ENCODE data around the gene LRRC4C. TPM values are rescaled to one million over a fixed set of nuclear protein-coding genes. Genes with fewer than 3 reads are reported as not detected.
"Not testable (repeated sequence)": the region's sequence is repeated elsewhere in the genome, so short reads cannot be mapped to it uniquely, and the experiment has no call there.

The LRRC4C gene
- total RNA-seq, 1 donor from 2014 or later, result 1.2 TPM

DNA sequence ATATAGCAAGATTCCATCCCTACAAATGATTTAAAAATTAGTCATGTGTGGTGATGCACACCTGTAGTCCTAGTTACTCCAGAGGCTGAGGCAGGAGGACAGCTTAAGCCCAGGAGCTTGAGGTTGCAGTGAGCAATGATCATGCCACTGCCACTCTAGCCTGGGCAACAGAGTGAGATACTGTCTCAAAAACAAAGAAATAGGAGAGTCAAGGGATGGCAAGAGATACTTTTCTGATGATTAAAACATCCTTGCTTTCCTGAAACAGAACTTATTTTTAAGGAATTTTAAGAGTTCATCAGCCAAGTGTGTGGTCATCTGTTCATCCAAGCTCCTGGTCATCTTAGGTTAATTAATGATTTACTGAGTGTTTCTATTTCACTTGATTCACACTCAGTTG is 1252.0 kb downstream of the LRRC4C start:
- Mint-ChIP-seq H3K27ac (ENCODE audit: unreplicated experiment) (no peak overlapping the region), H3K36me3 (ENCODE audit: low read depth, unreplicated experiment) (no peaks in the 10 kb centered on the region), H3K27me3 (ENCODE audit: unreplicated experiment) (peaks cover 2% of the 10 kb centered on the region), H3K4me3 (ENCODE audit: unreplicated experiment) (no peak overlapping the region), H3K9me3 (ENCODE audit: unreplicated experiment) (no peaks in the 10 kb centered on the region), H3K4me1 (ENCODE audit: unreplicated experiment) (peaks cover 6% of the 10 kb centered on the region)
- DNase-seq (ENCODE audit: low spot score), result no peak
- TF ChIP-seq CTCF (IDR thresholded peaks at IDR 0.05; ENCODE audit: unreplicated experiment), result no peak

DNA sequence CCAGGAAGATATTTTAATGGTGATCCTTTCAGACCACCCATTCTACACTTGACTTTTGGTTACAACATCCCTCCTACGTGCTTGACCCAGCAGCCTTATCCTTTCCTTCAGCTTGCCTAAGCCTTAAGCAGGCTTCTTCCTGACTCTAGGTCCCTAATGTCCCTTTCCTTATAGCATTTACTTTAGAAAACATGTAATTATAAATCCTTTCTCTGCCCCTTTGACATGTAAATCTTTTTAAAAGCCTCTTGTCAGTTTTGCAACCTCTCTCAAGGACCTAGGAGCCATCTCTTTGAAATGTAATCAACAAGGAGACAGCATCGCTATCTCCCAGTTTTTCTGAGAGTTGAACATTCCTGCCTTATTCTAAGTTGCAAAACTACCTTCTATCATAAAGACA is 1255.2 kb downstream of the LRRC4C start:
- no peaks in the 10 kb centered on the region for H3K9me3 Mint-ChIP-seq (ENCODE audit: unreplicated experiment)
- H3K4me1 Mint-ChIP-seq (ENCODE audit: unreplicated experiment), result peaks cover 10% of the 10 kb centered on the region
- H3K4me3 Mint-ChIP-seq (ENCODE audit: unreplicated experiment), result no peak overlapping the region
- H3K27me3 Mint-ChIP-seq (ENCODE audit: unreplicated experiment), result peaks cover 2% of the 10 kb centered on the region
- H3K27ac Mint-ChIP-seq (ENCODE audit: unreplicated experiment), result no peak overlapping the region
- DNase-seq (ENCODE audit: low spot score), result no peak
- no peaks in the 10 kb centered on the region for H3K36me3 Mint-ChIP-seq (ENCODE audit: low read depth, unreplicated experiment)
- TF ChIP-seq CTCF (IDR thresholded peaks at IDR 0.05; ENCODE audit: unreplicated experiment), result no peak

DNA sequence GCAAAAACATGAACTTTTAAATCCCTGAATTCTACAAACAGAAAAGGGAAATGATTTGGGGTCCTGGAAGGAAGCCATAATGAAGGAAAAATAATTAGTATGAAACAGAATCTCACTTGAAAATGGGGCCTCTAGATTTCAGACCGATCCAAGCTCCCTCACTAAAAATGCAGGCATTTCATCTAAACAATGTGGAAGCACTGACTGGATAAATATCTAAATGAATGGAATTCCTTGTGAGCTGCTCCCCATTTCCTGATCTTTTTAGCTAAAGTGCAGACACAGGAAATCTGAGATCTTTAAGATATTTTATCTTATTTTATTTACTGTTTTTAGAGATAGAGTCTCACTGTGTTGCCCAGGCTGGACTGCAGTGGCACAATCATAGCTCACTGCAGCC is 1255.8 kb downstream of the LRRC4C start:
- no peak for TF ChIP-seq CTCF (IDR thresholded peaks at IDR 0.05; ENCODE audit: unreplicated experiment)
- H3K4me3 Mint-ChIP-seq (ENCODE audit: unreplicated experiment), result no peak overlapping the region

DNA sequence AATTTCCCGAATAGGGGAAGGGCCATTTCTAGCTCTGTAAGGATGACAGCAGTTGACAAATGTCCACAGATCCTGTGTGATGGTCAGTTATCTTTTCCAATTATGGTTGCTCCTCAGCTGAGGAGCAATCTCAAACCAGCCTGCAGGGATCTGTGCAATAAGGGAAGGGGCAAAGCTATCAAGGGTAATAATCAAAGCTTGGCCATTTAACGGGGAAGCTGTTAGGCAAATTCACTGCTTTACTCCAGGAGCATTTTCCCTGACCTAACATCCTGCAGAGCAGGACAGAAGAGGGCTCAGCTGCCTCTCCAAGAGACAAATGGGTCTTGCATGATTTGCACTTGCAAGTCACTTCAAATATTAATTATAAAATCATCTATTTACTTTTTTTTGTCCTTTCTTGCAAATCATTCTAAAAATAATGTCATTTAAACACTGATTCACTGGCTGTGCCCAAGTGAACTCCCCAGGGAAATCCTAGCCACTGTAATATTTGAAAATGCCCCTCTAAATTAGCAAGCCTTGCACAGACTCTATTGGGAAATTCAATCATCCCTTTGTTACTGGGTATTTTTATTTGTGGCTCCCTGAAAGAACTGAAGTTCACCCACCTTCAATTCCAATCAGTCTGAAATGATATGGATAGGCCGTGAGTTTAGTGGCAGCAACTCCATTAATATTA is 1256.7 kb downstream of the LRRC4C start:
- peaks cover 2% of the 10 kb centered on the region for H3K27me3 Mint-ChIP-seq (ENCODE audit: unreplicated experiment)
- TF ChIP-seq CTCF (IDR thresholded peaks at IDR 0.05; ENCODE audit: unreplicated experiment), result no peak
- no peak overlapping the region for H3K27ac Mint-ChIP-seq (ENCODE audit: unreplicated experiment)
- no peak for DNase-seq (ENCODE audit: low spot score)
- H3K36me3 Mint-ChIP-seq (ENCODE audit: low read depth, unreplicated experiment), result no peaks in the 10 kb centered on the region
- peaks cover 10% of the 10 kb centered on the region for H3K4me1 Mint-ChIP-seq (ENCODE audit: unreplicated experiment)
- H3K4me3 Mint-ChIP-seq (ENCODE audit: unreplicated experiment), result no peak overlapping the region
- H3K9me3 Mint-ChIP-seq (ENCODE audit: unreplicated experiment), result no peaks in the 10 kb centered on the region

More for the DNA sequence above, 1255.8 kb downstream of the LRRC4C start:
- no peak overlapping the region for H3K27ac Mint-ChIP-seq (ENCODE audit: unreplicated experiment)
- no peak for DNase-seq (ENCODE audit: low spot score)
- peaks cover 10% of the 10 kb centered on the region for H3K4me1 Mint-ChIP-seq (ENCODE audit: unreplicated experiment)
- peaks cover 2% of the 10 kb centered on the region for H3K27me3 Mint-ChIP-seq (ENCODE audit: unreplicated experiment)
- no peaks in the 10 kb centered on the region for H3K9me3 Mint-ChIP-seq (ENCODE audit: unreplicated experiment)
- H3K36me3 Mint-ChIP-seq (ENCODE audit: low read depth, unreplicated experiment), result no peaks in the 10 kb centered on the region

GRCh38 chr11:40192590-40192989 is 1266.9 kb downstream of the LRRC4C start:
- not testable (repeated sequence) for H3K4me3 Mint-ChIP-seq (ENCODE audit: unreplicated experiment); H3K36me3 Mint-ChIP-seq (ENCODE audit: low read depth, unreplicated experiment); H3K27ac Mint-ChIP-seq (ENCODE audit: unreplicated experiment); H3K9me3 Mint-ChIP-seq (ENCODE audit: unreplicated experiment); H3K27me3 Mint-ChIP-seq (ENCODE audit: unreplicated experiment); DNase-seq (ENCODE audit: low spot score); H3K4me1 Mint-ChIP-seq (ENCODE audit: unreplicated experiment)
